H1 (cell line): ENCODE results near the gene KRT3. TPM values are rescaled to one million over a fixed set of nuclear protein-coding genes. Genes with fewer than 3 reads are reported as not detected.

ENCODE experiments used
- ASH2L ChIP-seq: fragments of 200-600, 300-600 bp; sonication (generic); IDR thresholded peaks from one replicate; pipeline ENCODE4 v1.7.1; 2017; ENCODE audit warnings: low read length
- CTCF ChIP-seq, 3 experiments: IDR thresholded peaks; 1 replicate in 2 of 3; 2 replicates in 1 of 3; pipeline versions ENCODE4 v1.5.1 to v1.6.1; 2011; ENCODE audit warnings: low read length in 3 of 3, mild to moderate bottlenecking in 3 of 3, inconsistent platforms in 2 of 3, low read depth in 1 of 3, moderate library complexity in 1 of 3; ENCODE audit not compliant: insufficient read depth in 1 of 3; ENCODE audit errors: control extremely low read depth in 1 of 3
- NANOG ChIP-seq: IDR thresholded peaks from 2 replicates; pipeline ENCODE4 v1.6.1; 2011; ENCODE audit warnings: low read length, low read depth, mild to moderate bottlenecking, inconsistent platforms; ENCODE audit not compliant: insufficient read depth, poor library complexity, severe bottlenecking
- TAF1 ChIP-seq: IDR thresholded peaks from 2 replicates; pipeline ENCODE4 v1.6.1; 2011; ENCODE audit warnings: mild to moderate bottlenecking, low read depth, low read length
- polyA plus RNA-seq, 7 experiments: library from polyadenylated mRNA; depleted of rRNA in 3 of 7; stranded (reverse) in 5 of 7; unstranded in 2 of 7; fragments of >200 nt in 5 of 7; fragments of 200-250 nt in 2 of 7; gene quantifications; 1 replicate in 5 of 7; 2 replicates in 1 of 7; 4 replicates in 1 of 7; pipeline versions ENCODE4 v1.2.1 to v1.2.3, GENCODE V29; 2011 to 2013; ENCODE audit warnings: missing spikeins in 2 of 7, mixed read lengths in 2 of 7
- small RNA-seq: library from polyadenylated mRNA; stranded (forward); fragments of <200 nt; extraction: miRNeasy Mini kit (QIAGEN cat#:217004); gene quantifications from one replicate; pipeline ENCODE3, GENCODE V24; 2013; ENCODE audit not compliant: insufficient read depth
- total RNA-seq: library from RNA; stranded (reverse); fragmentation: NEBNext Ultra II Directional; extraction: Animal tissue kit (Norgen Biotek cat#: 25700); gene quantifications from 2 replicates; pipeline ENCODE4 v1.2.1, GENCODE V29; 2021

Gene KRT3
- total and polyA plus RNA-seq, 2 of the 8 experiments (the other 6 are each of a cell fraction or from before 2014, with no cell fraction given), result not detected

DNA sequence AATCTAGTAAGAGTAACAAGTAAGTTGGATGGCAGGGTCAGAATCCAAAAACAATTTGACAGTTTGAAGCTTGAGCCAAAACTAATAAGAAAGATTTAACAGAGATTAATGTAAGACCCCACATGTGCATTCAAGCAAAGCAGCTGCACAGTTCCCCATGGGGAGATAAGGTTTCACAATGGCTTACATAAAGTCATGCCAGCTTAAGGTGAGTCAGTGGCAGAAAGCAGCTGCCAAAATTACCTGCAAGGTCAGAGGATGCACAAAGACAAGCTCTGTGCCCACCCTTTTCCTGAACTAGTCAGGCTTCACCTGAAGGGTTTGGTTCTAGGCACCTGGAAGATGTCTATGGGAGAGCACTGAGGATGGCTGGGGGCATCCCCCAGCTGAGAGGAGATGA is 56.0 kb downstream of the KRT3 start (continued):
- TF ChIP-seq NANOG (no peak), CTCF (IDR thresholded peaks at IDR 0.05; ENCODE audit: control extremely low read depth in 1 of 3, insufficient read depth in 1 of 3, low read depth in 1 of 3, low read length in 3 of 3) (no peak), TAF1 (no peak), ASH2L (no peak)

Small RNA genes lying within 50 kb of the gene (small RNA-seq; reads per million reads assigned to genes)
- gene AC107016.2, result not detected

Other genes starting within 250 kb of the KRT3 start
- gene KRT71, start 243.0 kb downstream of the KRT3 start, total RNA-seq, result not detected in 2 replicates
- not detected in 2 replicates for gene KRT71, start 243.0 kb downstream of the KRT3 start, polyA plus RNA-seq (2011; rRNA removed)
- gene KRT74, start 222.3 kb downstream of the KRT3 start, total RNA-seq, result not detected in 2 replicates
- gene KRT74, start 222.3 kb downstream of the KRT3 start, polyA plus RNA-seq (2011; rRNA removed), result not detected in 2 replicates
- gene KRT72, start 194.7 kb downstream of the KRT3 start, total RNA-seq, result not detected in 2 replicates
- not detected in 2 replicates for gene KRT72, start 194.7 kb downstream of the KRT3 start, polyA plus RNA-seq (2011; rRNA removed)
- gene KRT73, start 177.6 kb downstream of the KRT3 start, total RNA-seq, result not detected in 2 replicates
- gene KRT73, start 177.6 kb downstream of the KRT3 start, polyA plus RNA-seq (2011; rRNA removed), result not detected in 2 replicates
- gene KRT2, start 143.9 kb downstream of the KRT3 start, total RNA-seq, result not detected in 2 replicates
- not detected in 2 replicates for gene KRT2, start 143.9 kb downstream of the KRT3 start, polyA plus RNA-seq (2011; rRNA removed)
- gene KRT1, start 115.7 kb downstream of the KRT3 start, total RNA-seq, result not detected in 2 replicates
- gene KRT1, start 115.7 kb downstream of the KRT3 start, polyA plus RNA-seq (2011; rRNA removed), result not detected in 2 replicates
- gene KRT77, start 92.6 kb downstream of the KRT3 start, total RNA-seq, result 0.10 TPM in 1 of 2 replicates, not detected in the other
- 0.02 TPM in 2 replicates for gene KRT77, start 92.6 kb downstream of the KRT3 start, polyA plus RNA-seq (2011; rRNA removed)
- gene KRT76, start 18.8 kb downstream of the KRT3 start, total RNA-seq, result not detected in 2 replicates
- gene KRT76, start 18.8 kb downstream of the KRT3 start, polyA plus RNA-seq (2011; rRNA removed), result not detected in 2 replicates
- gene KRT4, start 18.0 kb upstream of the KRT3 start, total RNA-seq, result not detected in 2 replicates
- gene KRT4, start 18.0 kb upstream of the KRT3 start, polyA plus RNA-seq (2011; rRNA removed), result 0.06 TPM in 1 of 2 replicates, not detected in the other
- gene KRT79, start 38.2 kb upstream of the KRT3 start, total RNA-seq, result not detected in 2 replicates
- gene KRT79, start 38.2 kb upstream of the KRT3 start, polyA plus RNA-seq (2011; rRNA removed), result not detected in 2 replicates
- not detected in 2 replicates for gene KRT78, start 52.9 kb upstream of the KRT3 start, total RNA-seq
- gene KRT78, start 52.9 kb upstream of the KRT3 start, polyA plus RNA-seq (2011; rRNA removed), result not detected in 2 replicates
- 283 and 290 TPM in 2 replicates for gene KRT8, start 109.0 kb upstream of the KRT3 start, total RNA-seq
- gene KRT8, start 109.0 kb upstream of the KRT3 start, polyA plus RNA-seq (2011; rRNA removed), result 280 and 311 TPM in 2 replicates
- 375 and 391 TPM in 2 replicates for gene KRT18, start 153.0 kb upstream of the KRT3 start, total RNA-seq
- 236 and 263 TPM in 2 replicates for gene KRT18, start 153.0 kb upstream of the KRT3 start, polyA plus RNA-seq (2011; rRNA removed)
- gene EIF4B, start 210.3 kb upstream of the KRT3 start, total RNA-seq, result 811 and 816 TPM in 2 replicates
- gene EIF4B, start 210.3 kb upstream of the KRT3 start, polyA plus RNA-seq (2011; rRNA removed), result 269 and 307 TPM in 2 replicates